Measurements from ENCODE around the gene OSBPL6. TPM values are rescaled to one million over a fixed set of nuclear protein-coding genes. Genes with fewer than 3 reads are reported as not detected.

The OSBPL6 gene
- total and polyA plus RNA-seq, 2 donors from 2014 or later = 0.91 to 1.4 TPM

- Histone ChIP-seq H3K27me3 (ENCODE audit: control insufficient read depth, insufficient read depth, low read length) (no peaks in the 10 kb centered on the region), H3K9ac (ENCODE audit: low read length in 3 of 3) (no peak overlapping the region), H3K4me1 (ENCODE audit: control insufficient read depth in 2 of 3, insufficient read depth in 2 of 3, low read depth in 1 of 3, low read length in 3 of 3) (no peaks in the 10 kb centered on the region), H3K9me3 (ENCODE audit: control insufficient read depth in 2 of 3, insufficient read depth in 1 of 3, low read length in 3 of 3) (no peaks in the 10 kb centered on the region), H3K27ac (ENCODE audit: low read depth in 2 of 2, low read length in 2 of 2) (no peak overlapping the region), H3K36me3 (ENCODE audit: control insufficient read depth in 2 of 3, insufficient read depth in 3 of 3, low read length in 3 of 3) (no peaks in the 10 kb centered on the region), H3K4me3 (ENCODE audit: low read length in 3 of 3) (no peak overlapping the region)
- no peak for FAIRE-seq
- intact Hi-C loops (cut with DNase I) = no loop called here
- DNase-seq = no peak
- no peak for TF ChIP-seq CTCF (IDR thresholded peaks at IDR 0.05; ENCODE audit: borderline replicate concordance, extremely low read depth, insufficient read depth)
These were observed 207.7 kb downstream of the OSBPL6 start for GRCh38 chr2:178401994-178402437.

- intact Hi-C loops (cut with DNase I) = no loop called here
- FAIRE-seq (no peak), DNase-seq (no peak)
- Histone ChIP-seq H3K4me1 (ENCODE audit: control insufficient read depth in 2 of 3, insufficient read depth in 2 of 3, low read depth in 1 of 3, low read length in 3 of 3) (no peaks in the 10 kb centered on the region), H3K27me3 (ENCODE audit: control insufficient read depth, insufficient read depth, low read length) (no peaks in the 10 kb centered on the region), H3K36me3 (ENCODE audit: control insufficient read depth in 2 of 3, insufficient read depth in 3 of 3, low read length in 3 of 3) (no peaks in the 10 kb centered on the region), H3K9ac (ENCODE audit: low read length in 3 of 3) (no peak overlapping the region), H3K4me3 (ENCODE audit: low read length in 3 of 3) (no peak overlapping the region), H3K9me3 (ENCODE audit: control insufficient read depth in 2 of 3, insufficient read depth in 1 of 3, low read length in 3 of 3) (no peaks in the 10 kb centered on the region), H3K27ac (ENCODE audit: low read depth in 2 of 2, low read length in 2 of 2) (no peak overlapping the region)
- no peak for TF ChIP-seq CTCF (IDR thresholded peaks at IDR 0.05; ENCODE audit: borderline replicate concordance, extremely low read depth, insufficient read depth)
These were observed 209.5 kb downstream of the OSBPL6 start for GRCh38 chr2:178403671-178404306.

DNA sequence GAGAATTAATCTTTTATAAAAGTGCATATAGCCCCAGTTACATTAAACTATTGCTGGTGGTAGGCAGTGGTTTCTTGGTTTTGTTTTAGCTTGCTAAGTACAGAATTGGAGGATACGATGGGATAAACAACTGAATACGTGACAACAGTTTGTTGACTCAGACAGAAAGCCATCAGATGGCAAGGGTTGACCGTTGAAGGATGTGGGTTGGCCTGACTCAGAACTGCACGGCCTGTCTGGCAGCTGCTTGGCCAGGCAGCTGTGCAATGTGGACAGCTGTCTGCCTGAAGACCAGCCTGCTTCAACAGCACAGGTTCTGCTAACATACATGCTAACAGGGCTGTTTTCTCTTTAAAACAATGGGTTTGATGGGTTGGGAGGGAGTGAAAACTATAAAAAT lies 210.1 kb downstream of the OSBPL6 start:
- Histone ChIP-seq H3K27me3 (ENCODE audit: control insufficient read depth, insufficient read depth, low read length) (no peaks in the 10 kb centered on the region), H3K4me3 (ENCODE audit: low read length in 3 of 3) (no peak overlapping the region), H3K4me1 (ENCODE audit: control insufficient read depth in 2 of 3, insufficient read depth in 2 of 3, low read depth in 1 of 3, low read length in 3 of 3) (no peaks in the 10 kb centered on the region), H3K9me3 (ENCODE audit: control insufficient read depth in 2 of 3, insufficient read depth in 1 of 3, low read length in 3 of 3) (no peaks in the 10 kb centered on the region), H3K36me3 (ENCODE audit: control insufficient read depth in 2 of 3, insufficient read depth in 3 of 3, low read length in 3 of 3) (no peaks in the 10 kb centered on the region), H3K9ac (ENCODE audit: low read length in 3 of 3) (no peak overlapping the region), H3K27ac (ENCODE audit: low read depth in 2 of 2, low read length in 2 of 2) (no peak overlapping the region)
- DNase-seq (no peak), FAIRE-seq (no peak)
- intact Hi-C loops (cut with DNase I) = no loop called here
- TF ChIP-seq CTCF (IDR thresholded peaks at IDR 0.05; ENCODE audit: borderline replicate concordance, extremely low read depth, insufficient read depth) = no peak

- Histone ChIP-seq H3K4me3 (ENCODE audit: low read length in 3 of 3) (no peak overlapping the region), H3K27me3 (ENCODE audit: control insufficient read depth, insufficient read depth, low read length) (no peaks in the 10 kb centered on the region), H3K9ac (ENCODE audit: low read length in 3 of 3) (no peak overlapping the region), H3K27ac (ENCODE audit: low read depth in 2 of 2, low read length in 2 of 2) (no peak overlapping the region), H3K36me3 (ENCODE audit: control insufficient read depth in 2 of 3, insufficient read depth in 3 of 3, low read length in 3 of 3) (no peaks in the 10 kb centered on the region), H3K9me3 (ENCODE audit: control insufficient read depth in 2 of 3, insufficient read depth in 1 of 3, low read length in 3 of 3) (no peaks in the 10 kb centered on the region), H3K4me1 (ENCODE audit: control insufficient read depth in 2 of 3, insufficient read depth in 2 of 3, low read depth in 1 of 3, low read length in 3 of 3) (no peaks in the 10 kb centered on the region)
- no peak for TF ChIP-seq CTCF (IDR thresholded peaks at IDR 0.05; ENCODE audit: borderline replicate concordance, extremely low read depth, insufficient read depth)
- no peak for FAIRE-seq
- no peak for DNase-seq
- intact Hi-C loops (cut with DNase I) = no loop called here
These were observed 214.9 kb downstream of the OSBPL6 start for GRCh38 chr2:178409261-178409660.

Measured in kidney (tissue), 14 donors.